Activated CD8-positive, alpha-beta memory T cell treated with anti-CD3 and anti-CD28 coated beads, Interleukin-2, amount 10 ng/mL, durations not matched to agents 7 days and 5 days (primary cell): ENCODE results near the gene ARIH1. TPM values are rescaled to one million over a fixed set of nuclear protein-coding genes. Genes with fewer than 3 reads are reported as not detected.
"Not testable (repeated sequence)": the region's sequence is repeated elsewhere in the genome, so short reads cannot be mapped to it uniquely, and the experiment has no call there.

ENCODE experiments used
- ATAC-seq: fragments of 150-1000 bp; cut with Tn5 transposase; one replicate; pipeline ENCODE4 v1.10.0; 2021; ENCODE audit warnings: moderate library complexity
- CTCF ChIA-PET: fragments of 350-600 bp; sonication (Branson Sonifier 250); formaldehyde crosslinking; loops from one replicate; lab custom pipeline; 2021; ENCODE audit warnings: antibody characterized with exemption; lab: Charles Lee
- DNase-seq: peaks from one replicate; pipeline ENCODE4 v3.0.0-alpha.2; 2020
- H3K27ac Mint-ChIP-seq: one replicate; pipeline ENCODE4 v1.8.0; 2021; ENCODE audit warnings: mild to moderate bottlenecking, mixed read lengths
- H3K27me3 Mint-ChIP-seq: one replicate; pipeline ENCODE4 v1.8.0; 2021; ENCODE audit warnings: mixed read lengths
- H3K36me3 Mint-ChIP-seq: one replicate; pipeline ENCODE4 v1.8.0; 2021; ENCODE audit warnings: mild to moderate bottlenecking, mixed read lengths
- H3K4me1 Mint-ChIP-seq: one replicate; pipeline ENCODE4 v1.8.0; 2021; ENCODE audit warnings: mixed read lengths
- H3K4me3 Mint-ChIP-seq: one replicate; pipeline ENCODE4 v1.8.0; 2021; ENCODE audit warnings: mild to moderate bottlenecking, moderate library complexity, mixed read lengths
- H3K9me3 Mint-ChIP-seq: one replicate; pipeline ENCODE4 v1.8.0; 2022; ENCODE audit warnings: low read depth, mixed read lengths
- total RNA-seq, 2 experiments: library from RNA; stranded (reverse); gene quantifications; one replicate each; pipeline ENCODE4 v1.2.3, GENCODE V29; 2021

The ARIH1 gene
- total RNA-seq, 2 experiments from 2014 or later = 134 to 143 TPM

GRCh38 chr15:72604794-72605193 is 130.7 kb downstream of the ARIH1 start:
- DNase-seq (no peak), ATAC-seq (peak; percentile 16)
- no peak overlapping the region for H3K27ac Mint-ChIP-seq
- CTCF ChIA-PET = no interaction called here
- H3K4me1 Mint-ChIP-seq = peaks cover 4% of the 10 kb centered on the region
- H3K27me3 Mint-ChIP-seq = no peaks in the 10 kb centered on the region
- no peaks in the 10 kb centered on the region for H3K36me3 Mint-ChIP-seq
- no peaks in the 10 kb centered on the region for H3K9me3 Mint-ChIP-seq
- H3K4me3 Mint-ChIP-seq = no peak overlapping the region

- not testable (repeated sequence) for H3K36me3 Mint-ChIP-seq, DNase-seq, H3K4me1 Mint-ChIP-seq, H3K27ac Mint-ChIP-seq, H3K4me3 Mint-ChIP-seq, H3K27me3 Mint-ChIP-seq, ATAC-seq, H3K9me3 Mint-ChIP-seq
- CTCF ChIA-PET = interaction anchor here (0.9 to 1.5 kb wide), 2 partner anchors 8 to 10 kb away, joined by 3 to 7 read pairs; no protein-coding TSS in a partner anchor
Measured at GRCh38 chr15:72608084-72608483, 134.0 kb downstream of the ARIH1 start.

- no peak overlapping the region for H3K4me3 Mint-ChIP-seq
Measured at GRCh38 chr15:72609862-72610261, 135.7 kb downstream of the ARIH1 start.

GRCh38 chr15:72612324-72612723 is 138.2 kb downstream of the ARIH1 start:
- H3K27me3 Mint-ChIP-seq, H3K27ac Mint-ChIP-seq, ATAC-seq, H3K36me3 Mint-ChIP-seq, H3K4me1 Mint-ChIP-seq, H3K9me3 Mint-ChIP-seq, H3K4me3 Mint-ChIP-seq, DNase-seq, CTCF ChIA-PET: not testable (repeated sequence)

More at GRCh38 chr15:72609862-72610261, 135.7 kb downstream of the ARIH1 start:
- Mint-ChIP-seq H3K4me1 (peaks cover 4% of the 10 kb centered on the region), H3K27ac (no peak overlapping the region), H3K27me3 (no peaks in the 10 kb centered on the region), H3K9me3 (no peaks in the 10 kb centered on the region), H3K36me3 (no peaks in the 10 kb centered on the region)
- CTCF ChIA-PET = interaction anchor here (1.5 kb wide), 1 partner anchor 9 kb away, joined by 6 read pairs; no protein-coding TSS in a partner anchor
- no peak for ATAC-seq
- DNase-seq = no peak

GRCh38 chr15:72614810-72615532 is 140.8 kb downstream of the ARIH1 start:
- DNase-seq = no peak
- Mint-ChIP-seq H3K27ac (no peak overlapping the region), H3K27me3 (no peaks in the 10 kb centered on the region), H3K4me3 (no peak overlapping the region), H3K36me3 (no peaks in the 10 kb centered on the region), H3K9me3 (no peaks in the 10 kb centered on the region), H3K4me1 (peaks cover 3% of the 10 kb centered on the region)
- ATAC-seq = no peak
- CTCF ChIA-PET = no interaction called here

- H3K27me3 Mint-ChIP-seq, H3K9me3 Mint-ChIP-seq, H3K27ac Mint-ChIP-seq, H3K36me3 Mint-ChIP-seq, CTCF ChIA-PET, H3K4me1 Mint-ChIP-seq, H3K4me3 Mint-ChIP-seq: not testable (repeated sequence)
- DNase-seq = peak; percentile 59
- ATAC-seq = peak; percentile 47
Measured at GRCh38 chr15:72615533-72616233, 141.6 kb downstream of the ARIH1 start.

- no peaks in the 10 kb centered on the region for H3K36me3 Mint-ChIP-seq
- ATAC-seq (no peak), DNase-seq (no peak)
- no peak overlapping the region for H3K27ac Mint-ChIP-seq
- H3K4me3 Mint-ChIP-seq = no peak overlapping the region
- H3K9me3 Mint-ChIP-seq = no peaks in the 10 kb centered on the region
- CTCF ChIA-PET = no interaction called here
- peaks cover 3% of the 10 kb centered on the region for H3K4me1 Mint-ChIP-seq
- no peaks in the 10 kb centered on the region for H3K27me3 Mint-ChIP-seq
Measured at GRCh38 chr15:72616491-72617210, 142.5 kb downstream of the ARIH1 start.

- H3K36me3 Mint-ChIP-seq, DNase-seq, H3K27ac Mint-ChIP-seq, H3K4me1 Mint-ChIP-seq, H3K9me3 Mint-ChIP-seq, H3K27me3 Mint-ChIP-seq, ATAC-seq, H3K4me3 Mint-ChIP-seq, CTCF ChIA-PET: not testable (repeated sequence)
Measured at GRCh38 chr15:72623854-72624253, 149.7 kb downstream of the ARIH1 start.

GRCh38 chr15:72626153-72626552 is 152.0 kb downstream of the ARIH1 start:
- not testable (repeated sequence) for ATAC-seq

GRCh38 chr15:72628249-72629067 is 154.3 kb downstream of the ARIH1 start:
- H3K4me1 Mint-ChIP-seq, DNase-seq, H3K27me3 Mint-ChIP-seq, CTCF ChIA-PET, H3K4me3 Mint-ChIP-seq, ATAC-seq, H3K9me3 Mint-ChIP-seq, H3K36me3 Mint-ChIP-seq, H3K27ac Mint-ChIP-seq: not testable (repeated sequence)

More at GRCh38 chr15:72626153-72626552, 152.0 kb downstream of the ARIH1 start:
- H3K27ac Mint-ChIP-seq, DNase-seq, H3K27me3 Mint-ChIP-seq, H3K9me3 Mint-ChIP-seq, H3K36me3 Mint-ChIP-seq, H3K4me1 Mint-ChIP-seq, H3K4me3 Mint-ChIP-seq: not testable (repeated sequence)
- CTCF ChIA-PET = interaction anchor here (1.5 kb wide), 1 partner anchor 26 kb away, joined by 4 read pairs; no protein-coding TSS in a partner anchor

GRCh38 chr15:72629068-72629570 is 155.0 kb downstream of the ARIH1 start:
- DNase-seq, H3K36me3 Mint-ChIP-seq, H3K27ac Mint-ChIP-seq, H3K4me3 Mint-ChIP-seq, CTCF ChIA-PET, H3K9me3 Mint-ChIP-seq, H3K4me1 Mint-ChIP-seq, ATAC-seq, H3K27me3 Mint-ChIP-seq: not testable (repeated sequence)

GRCh38 chr15:72636519-72637282 is 162.6 kb downstream of the ARIH1 start:
- CTCF ChIA-PET, H3K36me3 Mint-ChIP-seq, H3K9me3 Mint-ChIP-seq, H3K4me1 Mint-ChIP-seq, H3K27me3 Mint-ChIP-seq, H3K27ac Mint-ChIP-seq: not testable (repeated sequence)
- DNase-seq = peak; percentile 86
- peak overlapping the region; percentile 32 for H3K4me3 Mint-ChIP-seq
- peak; percentile 87 for ATAC-seq
